Measurements from ENCODE around the gene VAPA. TPM values are rescaled to one million over a fixed set of nuclear protein-coding genes. Genes with fewer than 3 reads are reported as not detected.

Gene VAPA
- total and polyA plus RNA-seq, 10 of the 15 experiments (the other 5 are each of a cell fraction or from before 2014, with no cell fraction given) = 70.9 to 252 (median 166) TPM

DNA sequence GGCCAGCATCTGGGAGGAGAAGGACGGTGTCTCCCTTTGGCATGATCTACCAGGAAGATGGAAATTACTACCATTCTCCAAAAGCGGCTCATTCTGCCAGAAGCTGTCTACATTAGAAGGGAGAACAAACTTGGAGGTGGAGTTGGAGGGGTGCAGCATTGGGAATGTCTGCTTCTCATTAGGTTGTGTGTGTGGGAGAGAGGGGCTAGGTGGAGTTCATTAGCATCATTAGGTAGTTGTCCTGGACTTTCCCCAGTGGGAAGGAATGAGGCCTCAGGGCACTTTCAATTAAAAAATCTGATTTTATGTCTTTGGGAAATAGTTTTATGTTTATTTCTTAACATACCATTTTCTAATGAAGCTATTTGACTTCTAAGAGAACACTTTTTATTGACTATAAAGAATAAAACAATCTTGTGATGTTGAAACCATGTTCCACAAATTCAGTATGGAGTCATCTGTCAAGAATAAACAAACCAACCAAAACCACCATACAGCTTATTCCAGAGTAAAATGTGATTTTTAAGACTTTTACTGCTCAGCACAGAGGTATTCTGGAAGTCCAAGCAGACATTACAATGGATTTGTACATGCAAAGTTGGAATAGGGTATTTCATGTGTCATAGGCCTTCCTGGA, 60.6 kb downstream of the VAPA start (continued):
- TF ChIP-seq, protein P1, sequence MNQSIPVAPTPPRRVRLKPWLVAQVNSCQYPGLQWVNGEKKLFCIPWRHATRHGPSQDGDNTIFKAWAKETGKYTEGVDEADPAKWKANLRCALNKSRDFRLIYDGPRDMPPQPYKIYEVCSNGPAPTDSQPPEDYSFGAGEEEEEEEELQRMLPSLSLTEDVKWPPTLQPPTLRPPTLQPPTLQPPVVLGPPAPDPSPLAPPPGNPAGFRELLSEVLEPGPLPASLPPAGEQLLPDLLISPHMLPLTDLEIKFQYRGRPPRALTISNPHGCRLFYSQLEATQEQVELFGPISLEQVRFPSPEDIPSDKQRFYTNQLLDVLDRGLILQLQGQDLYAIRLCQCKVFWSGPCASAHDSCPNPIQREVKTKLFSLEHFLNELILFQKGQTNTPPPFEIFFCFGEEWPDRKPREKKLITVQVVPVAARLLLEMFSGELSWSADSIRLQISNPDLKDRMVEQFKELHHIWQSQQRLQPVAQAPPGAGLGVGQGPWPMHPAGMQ (IDR thresholded peaks at IDR 0.05; ENCODE audit: borderline replicate concordance) = no peak
- TF ChIP-seq, protein P2, sequence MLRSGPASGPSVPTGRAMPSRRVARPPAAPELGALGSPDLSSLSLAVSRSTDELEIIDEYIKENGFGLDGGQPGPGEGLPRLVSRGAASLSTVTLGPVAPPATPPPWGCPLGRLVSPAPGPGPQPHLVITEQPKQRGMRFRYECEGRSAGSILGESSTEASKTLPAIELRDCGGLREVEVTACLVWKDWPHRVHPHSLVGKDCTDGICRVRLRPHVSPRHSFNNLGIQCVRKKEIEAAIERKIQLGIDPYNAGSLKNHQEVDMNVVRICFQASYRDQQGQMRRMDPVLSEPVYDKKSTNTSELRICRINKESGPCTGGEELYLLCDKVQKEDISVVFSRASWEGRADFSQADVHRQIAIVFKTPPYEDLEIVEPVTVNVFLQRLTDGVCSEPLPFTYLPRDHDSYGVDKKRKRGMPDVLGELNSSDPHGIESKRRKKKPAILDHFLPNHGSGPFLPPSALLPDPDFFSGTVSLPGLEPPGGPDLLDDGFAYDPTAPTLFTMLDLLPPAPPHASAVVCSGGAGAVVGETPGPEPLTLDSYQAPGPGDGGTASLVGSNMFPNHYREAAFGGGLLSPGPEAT (IDR thresholded peaks at IDR 0.05; ENCODE audit: low read depth) = no peak
- TF ChIP-seq, protein P3, sequence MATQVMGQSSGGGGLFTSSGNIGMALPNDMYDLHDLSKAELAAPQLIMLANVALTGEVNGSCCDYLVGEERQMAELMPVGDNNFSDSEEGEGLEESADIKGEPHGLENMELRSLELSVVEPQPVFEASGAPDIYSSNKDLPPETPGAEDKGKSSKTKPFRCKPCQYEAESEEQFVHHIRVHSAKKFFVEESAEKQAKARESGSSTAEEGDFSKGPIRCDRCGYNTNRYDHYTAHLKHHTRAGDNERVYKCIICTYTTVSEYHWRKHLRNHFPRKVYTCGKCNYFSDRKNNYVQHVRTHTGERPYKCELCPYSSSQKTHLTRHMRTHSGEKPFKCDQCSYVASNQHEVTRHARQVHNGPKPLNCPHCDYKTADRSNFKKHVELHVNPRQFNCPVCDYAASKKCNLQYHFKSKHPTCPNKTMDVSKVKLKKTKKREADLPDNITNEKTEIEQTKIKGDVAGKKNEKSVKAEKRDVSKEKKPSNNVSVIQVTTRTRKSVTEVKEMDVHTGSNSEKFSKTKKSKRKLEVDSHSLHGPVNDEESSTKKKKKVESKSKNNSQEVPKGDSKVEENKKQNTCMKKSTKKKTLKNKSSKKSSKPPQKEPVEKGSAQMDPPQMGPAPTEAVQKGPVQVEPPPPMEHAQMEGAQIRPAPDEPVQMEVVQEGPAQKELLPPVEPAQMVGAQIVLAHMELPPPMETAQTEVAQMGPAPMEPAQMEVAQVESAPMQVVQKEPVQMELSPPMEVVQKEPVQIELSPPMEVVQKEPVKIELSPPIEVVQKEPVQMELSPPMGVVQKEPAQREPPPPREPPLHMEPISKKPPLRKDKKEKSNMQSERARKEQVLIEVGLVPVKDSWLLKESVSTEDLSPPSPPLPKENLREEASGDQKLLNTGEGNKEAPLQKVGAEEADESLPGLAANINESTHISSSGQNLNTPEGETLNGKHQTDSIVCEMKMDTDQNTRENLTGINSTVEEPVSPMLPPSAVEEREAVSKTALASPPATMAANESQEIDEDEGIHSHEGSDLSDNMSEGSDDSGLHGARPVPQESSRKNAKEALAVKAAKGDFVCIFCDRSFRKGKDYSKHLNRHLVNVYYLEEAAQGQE (IDR thresholded peaks at IDR 0.05; ENCODE audit: low read depth, low read length) = no peak

DNA sequence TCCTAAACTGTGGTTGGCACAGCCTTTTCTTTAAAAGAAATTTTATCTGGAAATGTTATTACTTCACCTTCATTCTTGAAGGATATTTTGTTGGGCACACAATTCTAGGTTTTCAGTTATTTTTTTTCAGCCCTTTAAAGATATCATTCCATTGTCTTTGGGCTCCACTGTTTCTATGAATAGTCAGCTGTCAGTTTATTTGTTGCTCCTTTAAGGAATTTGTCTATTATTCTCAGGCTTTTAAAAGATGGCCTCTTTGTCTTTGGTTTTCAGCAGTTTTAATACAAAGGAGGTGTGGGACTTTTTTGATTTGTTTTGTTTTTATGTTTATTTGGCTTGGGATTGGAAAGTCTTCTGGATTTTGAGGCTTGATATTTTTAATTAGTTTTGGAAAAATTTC, 61.8 kb downstream of the VAPA start:
- BruUV-seq (replicated peaks) = no TSS peak

More for the DNA sequence above, 61.8 kb downstream of the VAPA start:
- Histone ChIP-seq H3K27ac (ENCODE audit: control insufficient read depth, insufficient read depth) (no peak overlapping the region), H3K36me3 (ENCODE audit: control insufficient read depth in 2 of 2, insufficient read depth in 2 of 2, low read length in 1 of 2) (no peaks in the 10 kb centered on the region), H3K4me2 (ENCODE audit: control insufficient read depth, insufficient read depth) (no peak overlapping the region), H3K4me1 (ENCODE audit: control insufficient read depth, insufficient read depth, low read length) (no peaks in the 10 kb centered on the region), H4K20me1 (ENCODE audit: control insufficient read depth, insufficient read depth) (no peaks in the 10 kb centered on the region), H3K4me3 (no peak overlapping the region), H3K9me3 (replicated peaks; ENCODE audit: control insufficient read depth, insufficient read depth, low read length) (no peaks in the 10 kb centered on the region; the same call in 2 of the 3 replicates), H3K79me2 (ENCODE audit: control insufficient read depth, insufficient read depth, low read length) (no peaks in the 10 kb centered on the region), H3K9ac (ENCODE audit: control insufficient read depth, insufficient read depth, low read length) (no peak overlapping the region), H2AFZ (ENCODE audit: control insufficient read depth, low read depth, low read length) (no peak overlapping the region), H3K27me3 (replicated peaks in 1 of 2; ENCODE audit: control insufficient read depth in 2 of 2, insufficient read depth in 2 of 2, low read length in 1 of 2) (no peaks in the 10 kb centered on the region)
- DNase-seq (ENCODE audit: low read depth, low spot score) = no peak
- ATAC-seq = no peak
- TF ChIP-seq KDM1A (IDR thresholded peaks at IDR 0.05; ENCODE audit: borderline replicate concordance) (no peak), NRF1 (conservative IDR thresholded peaks at IDR 0.05; ENCODE audit: low read depth, low read length) (no peak), KLF5 (IDR thresholded peaks at IDR 0.05; ENCODE audit: partially characterized antibody) (no peak), JUNB (IDR thresholded peaks at IDR 0.05) (no peak), ZNF217 (IDR thresholded peaks at IDR 0.05) (no peak), HDAC2 (IDR thresholded peaks at IDR 0.05) (no peak), ZNF274 (IDR thresholded peaks at IDR 0.05; ENCODE audit: insufficient read depth, insufficient read length) (no peak)
- TF ChIP-seq, protein P4, sequence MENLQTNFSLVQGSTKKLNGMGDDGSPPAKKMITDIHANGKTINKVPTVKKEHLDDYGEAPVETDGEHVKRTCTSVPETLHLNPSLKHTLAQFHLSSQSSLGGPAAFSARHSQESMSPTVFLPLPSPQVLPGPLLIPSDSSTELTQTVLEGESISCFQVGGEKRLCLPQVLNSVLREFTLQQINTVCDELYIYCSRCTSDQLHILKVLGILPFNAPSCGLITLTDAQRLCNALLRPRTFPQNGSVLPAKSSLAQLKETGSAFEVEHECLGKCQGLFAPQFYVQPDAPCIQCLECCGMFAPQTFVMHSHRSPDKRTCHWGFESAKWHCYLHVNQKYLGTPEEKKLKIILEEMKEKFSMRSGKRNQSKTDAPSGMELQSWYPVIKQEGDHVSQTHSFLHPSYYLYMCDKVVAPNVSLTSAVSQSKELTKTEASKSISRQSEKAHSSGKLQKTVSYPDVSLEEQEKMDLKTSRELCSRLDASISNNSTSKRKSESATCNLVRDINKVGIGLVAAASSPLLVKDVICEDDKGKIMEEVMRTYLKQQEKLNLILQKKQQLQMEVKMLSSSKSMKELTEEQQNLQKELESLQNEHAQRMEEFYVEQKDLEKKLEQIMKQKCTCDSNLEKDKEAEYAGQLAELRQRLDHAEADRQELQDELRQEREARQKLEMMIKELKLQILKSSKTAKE (IDR thresholded peaks at IDR 0.05; ENCODE audit: low read depth, poor library complexity, severe bottlenecking) = no peak
- FAIRE-seq = no peak
- in situ Hi-C loops (cut with MboI) = no loop called here
- POLR2A ChIA-PET = no interaction called here
- SMC1A ChIA-PET (ENCODE audit: uncharacterized antibody, unreplicated experiment) = no interaction called here
- CTCF ChIA-PET = interaction anchor here (1.3 to 8.0 kb wide), 2 partner anchors 12 to 543 kb away, joined by 3 to 109 read pairs; no protein-coding TSS in a partner anchor
- RAD21 ChIA-PET (ENCODE audit: unreplicated experiment) = no interaction called here
- intact Hi-C loops (cut with micrococcal nuclease; ENCODE audit: unreplicated experiment) = no loop called here

Measured in GM12878 (cell line).